HG03139 (cell line): ENCODE results near the gene EPSTI1.
"Not testable (repeated sequence)": the region's sequence is repeated elsewhere in the genome, so short reads cannot be mapped to it uniquely, and the experiment has no call there.

ENCODE experiments used
- ATAC-seq: cut with Tn5 transposase; IDR thresholded peaks from one replicate; pipeline ENCODE4 v1.9.1; 2021; ENCODE audit not compliant: unreplicated experiment

The EPSTI1 gene, protein sequence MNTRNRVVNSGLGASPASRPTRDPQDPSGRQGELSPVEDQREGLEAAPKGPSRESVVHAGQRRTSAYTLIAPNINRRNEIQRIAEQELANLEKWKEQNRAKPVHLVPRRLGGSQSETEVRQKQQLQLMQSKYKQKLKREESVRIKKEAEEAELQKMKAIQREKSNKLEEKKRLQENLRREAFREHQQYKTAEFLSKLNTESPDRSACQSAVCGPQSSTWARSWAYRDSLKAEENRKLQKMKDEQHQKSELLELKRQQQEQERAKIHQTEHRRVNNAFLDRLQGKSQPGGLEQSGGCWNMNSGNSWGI

DNA sequence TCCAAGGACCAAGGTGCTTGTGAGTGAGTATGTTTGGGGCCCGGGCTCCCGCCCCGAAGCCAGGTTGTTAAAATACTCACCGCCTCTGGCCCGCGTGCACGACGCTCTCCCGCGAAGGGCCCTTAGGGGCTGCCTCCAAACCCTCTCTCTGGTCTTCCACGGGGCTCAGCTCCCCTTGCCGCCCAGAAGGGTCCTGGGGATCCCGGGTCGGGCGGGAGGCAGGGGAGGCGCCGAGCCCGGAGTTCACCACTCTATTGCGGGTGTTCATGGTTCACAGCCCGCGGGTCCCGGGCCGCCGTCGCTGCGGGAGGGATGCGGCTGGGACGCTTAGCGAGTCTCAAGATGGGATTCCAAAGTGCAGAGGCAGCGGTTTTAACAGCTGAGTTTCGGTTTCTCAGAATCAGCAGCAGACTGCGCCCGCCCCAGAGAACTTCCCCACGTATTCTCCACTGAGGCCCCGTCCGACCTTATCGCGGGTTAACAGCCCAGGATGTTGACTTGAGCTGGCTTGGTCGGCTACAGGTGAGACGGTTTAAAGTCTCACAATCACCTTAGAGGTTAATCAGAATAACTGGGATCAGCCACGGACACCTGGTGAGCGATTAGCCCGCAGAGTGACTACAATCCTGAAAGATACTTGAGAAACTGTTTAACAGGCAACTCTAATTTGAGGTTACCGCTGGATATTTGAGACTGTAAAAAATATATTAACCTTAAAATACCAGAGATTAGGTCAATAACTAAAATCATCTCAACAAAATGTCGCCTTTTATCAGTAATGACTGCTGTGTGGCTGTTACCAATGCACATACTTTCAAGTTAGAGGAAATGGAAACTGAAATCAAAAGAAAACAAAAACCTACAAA is at the start of gene EPSTI1:
EPSTI1 (minus strand) TSS at position 344 of the 866 bp plus-strand sequence; CDS start at position 268, 76 bp downstream.
- ATAC-seq, result peak; percentile 70

DNA sequence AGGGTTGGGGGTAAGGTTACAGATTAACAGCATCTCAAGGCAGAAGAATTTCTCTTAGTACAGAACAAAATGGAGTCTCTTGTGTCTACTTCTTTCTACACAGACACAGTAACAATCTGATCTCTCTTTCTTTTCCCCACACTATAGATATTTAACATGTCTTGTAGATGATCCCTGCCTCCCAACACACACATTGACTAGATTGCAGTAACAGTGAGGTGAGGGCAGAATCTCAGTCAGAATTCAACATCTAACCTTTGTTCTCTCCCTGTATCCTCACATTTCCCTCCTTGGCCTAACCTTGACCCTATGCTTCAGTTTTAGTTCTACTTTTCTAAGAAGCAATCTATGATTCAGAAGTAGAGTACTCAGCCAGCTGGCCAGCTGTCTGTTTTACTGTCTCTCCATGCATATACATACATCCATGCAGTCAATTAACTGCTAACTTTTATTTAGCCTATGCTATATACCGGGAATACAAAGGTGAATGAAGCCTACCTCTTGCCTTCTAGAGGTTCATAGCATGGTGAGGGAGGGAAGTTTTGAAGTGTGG is 49.4 kb upstream of the EPSTI1 start:
- ATAC-seq, result peak; percentile 43

DNA sequence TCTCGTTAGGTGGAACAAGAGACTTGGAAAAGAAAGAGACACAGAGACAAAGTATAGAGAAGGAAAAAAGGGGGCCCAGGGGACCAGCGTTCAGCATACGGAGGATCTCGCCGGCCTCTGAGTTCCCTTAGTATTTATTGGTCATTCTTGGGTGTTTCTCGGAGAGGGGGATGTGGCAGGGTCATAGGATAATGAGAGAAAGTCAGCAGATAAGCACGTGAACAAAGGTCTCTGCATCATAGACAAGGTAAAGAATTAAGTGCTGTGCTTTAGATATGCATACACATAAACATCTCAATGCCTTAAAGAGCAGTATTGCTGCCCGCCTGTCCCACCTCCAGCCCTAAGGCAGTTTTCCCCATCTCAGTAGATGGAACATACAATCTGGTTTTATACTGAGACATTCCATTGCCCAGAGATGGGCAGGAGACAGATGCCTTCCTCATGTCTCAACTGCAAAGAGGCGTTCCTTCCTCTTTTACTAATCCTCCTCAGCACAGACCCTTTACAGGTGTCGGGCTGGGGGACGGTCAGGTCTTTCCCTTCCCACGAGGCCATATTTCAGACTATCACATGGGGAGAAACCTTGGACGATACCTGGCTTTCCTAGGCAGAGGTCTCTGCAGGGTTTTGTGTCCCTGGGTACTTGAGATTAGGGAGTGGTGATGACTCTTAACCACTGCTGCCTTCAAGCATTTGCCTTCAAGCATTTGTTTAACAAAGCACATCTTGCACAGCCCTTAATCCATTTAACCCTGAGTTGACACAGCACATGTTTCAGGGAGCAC is 48.7 kb upstream of the EPSTI1 start:
- not testable (repeated sequence) for ATAC-seq

DNA sequence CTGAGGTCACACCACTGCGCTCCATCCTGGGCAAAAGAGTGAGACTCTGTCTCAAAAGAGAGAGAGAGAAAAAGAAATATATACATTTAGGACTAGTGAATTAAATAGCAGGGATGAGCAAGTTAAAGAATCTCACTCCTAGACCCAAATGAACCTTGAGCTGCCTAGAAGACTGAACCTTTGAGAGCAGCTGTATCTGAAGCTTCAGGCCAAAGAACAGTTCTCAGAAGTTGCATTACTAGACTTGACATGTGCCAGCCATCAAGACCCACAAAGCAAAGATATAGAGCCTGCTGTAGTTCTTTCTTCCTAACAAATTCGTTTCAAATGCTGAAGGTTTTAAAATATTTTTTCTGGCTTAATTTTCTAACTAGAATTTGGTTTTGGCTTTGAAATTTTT is 47.9 kb upstream of the EPSTI1 start:
- ATAC-seq, result no peak

DNA sequence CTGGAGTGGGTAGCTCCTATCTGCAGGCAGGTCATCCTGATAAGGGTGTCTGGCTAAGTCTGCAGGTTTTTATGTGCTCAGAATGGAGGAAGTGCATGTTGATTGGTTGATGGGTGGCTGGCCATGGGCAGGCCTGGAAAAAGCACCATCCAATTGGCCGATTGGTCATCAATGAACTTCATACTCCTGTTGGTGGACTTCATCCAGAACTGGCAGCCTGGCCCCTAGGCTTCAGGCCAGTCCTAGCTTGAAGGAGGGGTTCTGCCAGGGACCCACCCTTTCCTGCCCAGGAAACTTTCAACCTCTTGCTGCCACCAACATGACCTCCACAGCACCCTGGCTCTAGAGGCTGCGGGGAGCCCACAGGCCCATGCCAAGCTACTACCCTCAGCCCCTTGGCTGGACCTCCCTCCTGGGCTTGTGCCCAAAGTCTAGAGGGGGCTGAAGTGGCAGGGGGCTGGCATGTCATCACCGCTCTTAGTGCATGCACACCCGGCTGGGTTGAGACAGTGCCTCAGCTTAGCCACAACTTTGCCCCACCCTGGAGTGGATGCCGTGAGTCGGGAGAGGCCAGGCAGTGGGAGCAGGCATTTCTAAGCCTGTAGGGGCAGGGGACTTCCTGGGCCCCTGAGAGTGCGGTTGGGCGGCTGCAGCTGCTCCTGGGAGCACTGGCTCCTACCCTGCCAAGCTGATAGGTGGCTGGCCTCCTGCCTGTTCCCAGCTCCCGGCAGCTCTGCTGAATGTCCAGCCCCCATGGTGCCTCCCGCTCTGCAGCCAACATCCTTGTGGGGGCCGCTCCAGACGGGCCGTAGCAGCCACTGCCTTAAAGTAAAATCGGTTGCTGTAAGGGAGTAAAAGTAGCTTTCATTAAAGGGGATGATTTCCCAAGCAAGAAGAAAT is 44.6 kb upstream of the EPSTI1 start:
- no peak for ATAC-seq

DNA sequence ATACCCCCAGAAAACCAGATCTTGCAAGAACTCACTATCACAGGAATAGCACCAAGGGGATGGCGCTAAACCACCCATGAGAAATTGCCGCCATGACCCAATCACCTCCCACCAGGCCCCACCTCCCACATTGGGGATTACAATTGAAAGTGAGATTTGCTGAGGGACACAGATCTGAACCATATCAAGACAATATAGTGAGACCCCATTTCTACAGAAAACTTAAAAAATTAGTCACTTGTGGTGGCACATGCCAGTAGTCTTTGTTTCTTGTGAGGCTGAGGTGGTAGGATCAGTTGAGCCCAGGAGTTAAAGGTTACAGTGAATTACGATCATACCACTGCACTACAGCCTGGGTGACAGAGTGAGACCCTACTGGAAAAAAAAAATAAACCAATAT is 41.0 kb upstream of the EPSTI1 start:
- ATAC-seq, result no peak

DNA sequence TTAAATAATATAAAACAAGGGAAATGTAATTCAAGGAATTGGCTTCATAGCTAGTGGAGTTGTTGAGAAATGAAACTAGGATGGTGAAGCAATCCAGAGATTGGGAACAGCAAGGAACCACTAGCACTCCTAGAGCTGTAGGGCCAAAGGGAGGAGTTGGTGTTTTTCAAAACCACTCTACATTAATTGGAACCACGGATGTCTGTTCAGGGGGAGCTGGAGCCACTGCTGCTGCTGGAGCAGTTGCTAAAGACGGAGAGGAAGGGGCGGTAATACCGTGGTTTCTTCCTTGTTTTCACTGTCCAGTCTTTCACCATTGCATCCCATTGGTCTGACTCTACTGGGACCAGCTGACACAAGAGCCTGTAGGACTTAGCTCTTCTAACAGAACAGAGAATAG is 39.8 kb upstream of the EPSTI1 start:
- no peak for ATAC-seq

DNA sequence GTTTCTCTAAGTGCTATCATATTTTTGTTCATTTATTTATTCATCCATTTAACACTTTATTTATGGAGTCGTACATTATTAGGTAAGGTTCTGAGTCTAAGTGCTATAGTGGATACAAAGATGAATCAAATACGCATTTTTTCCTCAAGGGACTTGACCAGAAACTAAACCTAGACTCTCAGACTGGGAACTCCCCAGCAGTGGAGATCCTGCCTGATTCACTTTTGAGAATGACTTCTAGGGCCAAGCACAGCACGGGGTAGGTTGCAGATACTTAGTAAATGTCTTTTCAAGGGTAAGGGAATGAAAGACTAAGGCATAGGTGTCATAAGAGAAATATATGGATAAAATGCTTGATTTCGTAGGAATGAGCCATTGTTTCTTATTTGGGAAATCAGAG is 38.5 kb upstream of the EPSTI1 start:
- no peak for ATAC-seq

DNA sequence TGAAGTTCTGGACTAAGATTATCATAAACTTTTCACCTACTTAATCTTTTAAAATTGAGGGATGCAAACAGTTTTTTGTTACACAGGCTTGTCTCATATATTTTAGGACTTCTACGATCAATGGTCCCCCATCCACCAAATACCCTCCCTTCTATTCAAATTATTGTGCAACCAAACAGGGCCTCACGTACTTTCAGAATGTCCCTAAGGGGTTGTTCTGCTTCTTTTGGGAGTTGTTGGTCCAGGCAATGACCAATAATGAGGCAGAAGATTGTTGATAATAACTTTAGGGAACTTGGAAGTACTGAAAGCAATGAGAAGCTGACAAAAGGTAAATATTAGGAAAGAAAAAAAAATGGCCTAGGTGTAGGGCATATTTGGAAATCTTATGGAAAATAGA is 34.2 kb upstream of the EPSTI1 start:
- ATAC-seq, result no peak

DNA sequence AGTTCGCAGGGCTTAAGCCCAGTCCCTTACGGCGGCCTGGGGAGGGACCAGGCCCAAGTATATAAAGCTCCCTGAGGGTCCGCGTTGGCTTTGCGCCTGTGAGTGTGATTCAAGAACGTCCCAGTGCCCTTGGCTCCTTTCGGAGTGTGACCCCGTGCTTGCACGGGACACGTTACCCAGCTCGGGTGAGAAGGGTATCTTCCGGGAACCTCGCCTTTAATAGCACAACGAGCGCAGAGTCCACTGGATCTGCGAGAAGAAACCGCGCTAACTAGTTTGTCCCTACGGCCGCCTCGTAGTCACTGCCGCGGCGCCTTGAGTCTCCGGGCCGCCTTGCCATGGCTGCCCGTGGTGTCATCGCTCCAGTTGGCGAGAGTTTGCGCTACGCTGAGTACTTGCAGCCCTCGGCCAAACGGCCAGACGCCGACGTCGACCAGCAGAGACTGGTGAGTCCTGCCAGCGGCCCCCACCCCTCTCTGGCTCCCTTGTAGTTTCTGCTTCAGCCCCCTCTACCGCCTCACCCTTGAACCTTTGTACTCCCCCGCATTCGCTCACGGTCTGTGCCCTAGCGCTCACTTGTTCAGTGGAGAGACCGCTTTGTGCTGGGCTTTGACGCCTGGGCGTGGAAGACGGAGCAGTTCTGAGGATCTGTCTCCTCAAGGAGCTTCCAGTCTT is 31.4 kb upstream of the EPSTI1 start, which contains the start of gene DNAJC15:
DNAJC15 (plus strand) TSS at position 298 of the 675 bp plus-strand sequence; CDS start at position 339, 41 bp downstream.
- ATAC-seq, result peak; percentile 75

DNA sequence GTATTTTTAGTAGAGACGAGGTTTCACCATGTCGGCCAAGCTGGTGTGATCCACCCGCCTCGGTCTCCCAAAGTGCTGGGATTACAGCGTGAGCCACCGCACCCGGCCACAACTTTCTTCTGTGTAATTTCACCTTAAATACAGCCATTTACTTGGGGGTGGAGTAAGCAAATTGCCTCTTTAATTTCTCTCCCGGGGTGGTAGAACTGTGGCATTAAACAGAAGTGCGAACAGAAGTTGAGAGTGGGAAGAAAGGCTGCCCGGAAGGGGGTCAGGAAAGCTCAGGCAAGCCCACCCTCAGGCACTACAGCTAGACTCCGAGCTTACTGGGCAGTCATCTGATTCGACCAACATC is 30.9 kb upstream of the EPSTI1 start:
- ATAC-seq, result no peak

DNA sequence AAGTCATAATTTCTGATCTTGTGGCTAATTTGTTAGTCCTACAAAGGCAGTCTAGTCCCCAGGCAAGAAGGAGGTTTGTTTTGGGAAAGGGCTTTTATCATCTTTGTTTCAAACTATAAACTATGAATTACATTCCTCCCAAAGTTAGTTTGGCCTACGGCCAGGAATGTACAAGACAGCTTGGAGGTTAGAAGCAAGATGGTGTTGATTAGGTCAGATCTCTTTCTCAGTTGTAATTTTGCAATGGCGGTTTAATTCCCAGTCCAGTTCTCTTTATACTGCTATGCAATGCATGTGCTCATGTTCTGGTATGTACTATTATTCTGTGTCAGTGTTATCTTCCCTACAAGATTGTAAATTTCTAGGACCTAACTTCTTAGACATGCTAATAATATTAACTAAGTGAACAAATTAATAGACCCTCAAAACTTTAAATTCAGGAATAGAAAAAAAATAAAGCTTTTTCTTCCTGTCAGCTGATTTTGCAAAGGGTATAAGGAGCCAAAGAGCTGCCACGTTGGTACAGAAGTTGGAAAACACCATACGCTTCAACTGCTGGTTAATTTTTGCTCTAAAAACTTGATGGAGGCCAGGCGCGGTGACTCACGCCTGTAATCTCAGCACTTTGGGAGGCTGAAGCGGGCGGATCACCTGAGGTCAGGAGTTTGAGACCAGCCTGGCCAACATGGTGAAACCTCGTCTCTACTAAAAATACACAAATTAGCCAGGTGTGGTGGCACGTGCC is 30.1 kb upstream of the EPSTI1 start:
- no peak for ATAC-seq

DNA sequence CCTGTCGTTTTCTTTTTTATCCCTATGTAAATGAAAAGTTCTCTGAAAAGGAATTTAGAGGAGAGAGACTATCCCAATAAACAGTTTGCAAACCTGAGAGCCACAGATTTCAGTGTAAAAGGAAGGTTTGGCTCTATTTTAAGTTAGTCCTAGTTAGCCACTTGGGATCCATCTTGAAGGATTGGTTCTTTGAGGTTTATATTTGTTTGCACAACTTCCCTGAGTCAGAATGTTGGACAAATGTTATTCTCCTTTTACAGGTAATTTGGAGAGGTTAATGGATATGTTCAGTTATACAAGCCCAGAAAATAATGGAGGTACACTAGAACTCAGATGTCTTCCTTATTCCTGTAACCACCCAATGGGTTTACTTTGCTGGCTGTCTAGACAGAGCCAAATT is 28.8 kb upstream of the EPSTI1 start:
- ATAC-seq, result no peak

DNA sequence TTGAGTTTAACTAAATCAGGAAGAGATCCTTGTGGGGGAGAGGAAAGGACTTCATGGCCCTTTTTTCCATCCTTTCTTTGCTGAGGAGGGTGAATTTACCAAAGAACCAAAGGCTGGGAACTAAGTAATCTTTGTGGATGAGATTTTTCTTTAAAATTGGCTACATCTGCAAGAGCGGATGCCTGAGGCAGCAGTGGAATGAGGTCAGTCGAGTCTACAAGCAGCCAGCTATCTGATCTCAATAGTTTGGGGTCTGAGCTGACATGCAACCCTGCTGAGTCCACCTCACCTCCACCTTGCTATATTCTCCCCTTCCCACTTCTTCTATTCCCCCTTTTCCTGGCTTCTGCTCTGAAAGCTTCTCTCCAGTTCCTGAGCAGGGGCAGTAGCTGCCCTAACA is 27.8 kb upstream of the EPSTI1 start:
- ATAC-seq, result no peak

DNA sequence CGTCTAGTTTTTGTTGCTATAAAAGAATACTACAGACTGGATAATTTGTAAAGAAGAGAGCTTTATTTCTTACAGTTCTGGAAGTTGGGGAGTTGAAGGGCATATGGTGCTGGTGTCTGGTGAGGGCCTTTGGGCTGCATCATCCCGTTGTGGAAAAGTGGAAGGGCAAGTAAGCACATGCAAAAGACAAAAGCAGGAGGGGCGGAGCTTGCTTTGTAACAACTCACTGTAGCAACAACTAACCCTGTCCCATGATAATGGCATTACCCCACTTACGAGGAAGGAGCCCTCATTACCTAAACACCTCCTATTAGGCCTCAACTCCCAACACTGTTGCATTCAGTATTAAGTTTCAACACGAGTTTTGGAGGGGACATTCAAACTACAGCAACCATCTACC is 24.2 kb upstream of the EPSTI1 start:
- no peak for ATAC-seq

DNA sequence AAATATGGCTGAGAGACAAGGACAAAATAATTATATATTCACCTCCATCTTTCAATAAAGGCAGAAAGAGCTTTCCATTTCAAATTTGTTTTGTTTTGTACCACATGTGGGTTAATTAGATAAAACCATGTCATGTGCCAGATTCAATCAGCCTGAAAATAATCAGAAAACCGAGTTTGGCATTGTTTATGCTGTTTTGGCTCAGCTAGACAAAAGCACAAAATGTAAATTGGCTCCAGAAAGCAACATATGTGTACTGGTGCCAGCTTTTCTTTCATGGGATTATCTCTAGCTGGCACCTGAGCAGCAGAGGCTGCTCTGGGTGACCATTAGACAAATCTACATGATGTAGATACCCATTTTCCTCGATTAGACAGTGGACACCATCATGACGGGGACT is 22.1 kb upstream of the EPSTI1 start:
- ATAC-seq, result no peak

DNA sequence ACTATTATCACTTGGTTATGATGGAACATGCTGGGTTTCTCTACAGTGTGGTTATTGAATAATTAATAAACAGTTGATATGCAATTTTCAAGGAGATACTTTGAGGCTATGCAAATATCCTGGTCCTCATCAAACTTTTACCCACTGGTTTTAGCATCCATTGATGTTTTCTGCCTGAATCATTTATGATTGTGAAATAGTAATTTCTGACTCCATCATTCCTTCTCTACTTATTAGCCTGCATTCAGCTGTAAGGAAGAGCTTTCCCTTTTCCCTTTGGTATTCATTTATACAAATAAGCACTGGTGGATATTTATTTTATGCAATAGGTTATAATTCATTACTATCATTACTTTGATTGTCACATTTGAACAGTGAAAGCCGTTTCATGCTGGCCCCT is 17.5 kb upstream of the EPSTI1 start:
- ATAC-seq, result no peak

DNA sequence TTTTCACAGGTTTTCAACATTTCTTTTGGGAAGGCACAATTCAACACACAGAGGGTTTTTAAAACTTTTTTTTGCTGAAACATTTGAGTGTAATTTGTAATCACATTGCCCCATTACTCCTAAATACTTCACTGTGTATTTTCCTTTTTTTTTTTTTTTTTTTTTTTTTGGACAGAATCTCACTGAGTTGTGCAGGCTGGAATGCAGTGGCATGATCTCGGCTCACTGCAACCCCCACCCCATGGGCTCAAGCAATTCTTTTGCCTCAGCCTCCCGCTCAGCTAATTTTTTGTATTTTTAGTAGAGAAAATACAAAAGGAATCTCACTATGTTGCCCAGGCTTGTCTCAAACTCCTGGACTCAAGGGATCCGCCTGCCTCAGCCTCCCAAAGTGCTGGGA is 16.6 kb upstream of the EPSTI1 start:
- no peak for ATAC-seq
